BE2C (cell line): ENCODE measurements around the gene ZNF423.

Source experiments
- DNase-seq: peaks from one replicate; pipeline ENCODE4 v3.0.0-alpha.2; 2020
- H3K27me3 ChIP-seq: fragments of 250-450 bp; sonication (Bioruptor Pico); 2 replicates; pipeline ENCODE4 v1.5.1; 2020; ENCODE audit warnings: mild to moderate bottlenecking
- H3K36me3 ChIP-seq: fragments of 250-450 bp; sonication (Bioruptor Pico); 2 replicates; pipeline ENCODE4 v1.5.1; 2020; ENCODE audit warnings: mild to moderate bottlenecking
- H3K4me1 ChIP-seq: fragments of 250-450 bp; sonication (Bioruptor Pico); 2 replicates; pipeline ENCODE4 v1.5.1; 2020
- H3K4me3 ChIP-seq: 2 replicates; pipeline ENCODE4 v1.5.1; 2011; ENCODE audit warnings: low read depth, low read length
- H3K9me3 ChIP-seq: fragments of 250-450 bp; sonication (Bioruptor Pico); 2 replicates; pipeline ENCODE4 v1.5.1; 2020
- TF ChIP-seq, protein P1 (sequence below): IDR thresholded peaks from 2 replicates; pipeline ENCODE4 v1.5.1; 2012; ENCODE audit warnings: mild to moderate bottlenecking, low read depth, low read length

Gene ZNF423

DNA sequence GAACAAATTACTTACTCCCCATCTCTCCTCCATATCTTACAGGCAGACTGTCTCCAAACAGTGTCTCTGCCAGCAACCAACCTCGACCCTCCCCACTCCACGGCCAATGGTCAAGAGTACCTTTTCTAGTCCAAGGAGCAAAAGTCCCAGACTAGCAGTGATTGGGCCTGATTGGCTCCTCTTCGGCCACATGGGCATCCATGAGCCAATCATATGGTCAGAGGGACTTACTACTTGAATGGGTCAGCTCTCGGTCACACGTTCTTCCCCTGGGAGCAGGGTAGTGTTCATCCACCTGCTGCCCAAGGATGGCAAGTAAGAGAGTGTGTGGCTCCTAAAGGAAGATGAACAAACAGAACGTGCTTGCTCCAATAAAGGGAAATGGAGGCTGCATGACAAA lies 397.7 kb downstream of the ZNF423 start:
- Histone ChIP-seq H3K27me3 (no peaks in the 10 kb centered on the region), H3K4me1 (no peaks in the 10 kb centered on the region), H3K36me3 (no peaks in the 10 kb centered on the region), H3K9me3 (peaks cover 4% of the 10 kb centered on the region; the same call in 1 of the 2 replicates), H3K4me3 (no peak overlapping the region)
- no peak for DNase-seq
- TF ChIP-seq, protein P1, sequence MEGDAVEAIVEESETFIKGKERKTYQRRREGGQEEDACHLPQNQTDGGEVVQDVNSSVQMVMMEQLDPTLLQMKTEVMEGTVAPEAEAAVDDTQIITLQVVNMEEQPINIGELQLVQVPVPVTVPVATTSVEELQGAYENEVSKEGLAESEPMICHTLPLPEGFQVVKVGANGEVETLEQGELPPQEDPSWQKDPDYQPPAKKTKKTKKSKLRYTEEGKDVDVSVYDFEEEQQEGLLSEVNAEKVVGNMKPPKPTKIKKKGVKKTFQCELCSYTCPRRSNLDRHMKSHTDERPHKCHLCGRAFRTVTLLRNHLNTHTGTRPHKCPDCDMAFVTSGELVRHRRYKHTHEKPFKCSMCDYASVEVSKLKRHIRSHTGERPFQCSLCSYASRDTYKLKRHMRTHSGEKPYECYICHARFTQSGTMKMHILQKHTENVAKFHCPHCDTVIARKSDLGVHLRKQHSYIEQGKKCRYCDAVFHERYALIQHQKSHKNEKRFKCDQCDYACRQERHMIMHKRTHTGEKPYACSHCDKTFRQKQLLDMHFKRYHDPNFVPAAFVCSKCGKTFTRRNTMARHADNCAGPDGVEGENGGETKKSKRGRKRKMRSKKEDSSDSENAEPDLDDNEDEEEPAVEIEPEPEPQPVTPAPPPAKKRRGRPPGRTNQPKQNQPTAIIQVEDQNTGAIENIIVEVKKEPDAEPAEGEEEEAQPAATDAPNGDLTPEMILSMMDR, result no peak

GRCh38 chr16:49457196-49457595 lies 398.7 kb downstream of the ZNF423 start:
- no peaks in the 10 kb centered on the region for H3K27me3 ChIP-seq
- H3K4me1 ChIP-seq, result no peaks in the 10 kb centered on the region
- peaks cover 4% of the 10 kb centered on the region; the same call in 1 of the 2 replicates for H3K9me3 ChIP-seq
- no peaks in the 10 kb centered on the region for H3K36me3 ChIP-seq
- TF ChIP-seq, protein P1, result no peak
- no peak for DNase-seq
- no peak overlapping the region for H3K4me3 ChIP-seq

GRCh38 chr16:49456763-49457162 lies 399.1 kb downstream of the ZNF423 start:
- DNase-seq, result no peak
- Histone ChIP-seq H3K4me3 (no peak overlapping the region), H3K4me1 (no peaks in the 10 kb centered on the region), H3K27me3 (no peaks in the 10 kb centered on the region), H3K9me3 (peaks cover 4% of the 10 kb centered on the region; the same call in 1 of the 2 replicates), H3K36me3 (no peaks in the 10 kb centered on the region)
- TF ChIP-seq, protein P1, result no peak

DNA sequence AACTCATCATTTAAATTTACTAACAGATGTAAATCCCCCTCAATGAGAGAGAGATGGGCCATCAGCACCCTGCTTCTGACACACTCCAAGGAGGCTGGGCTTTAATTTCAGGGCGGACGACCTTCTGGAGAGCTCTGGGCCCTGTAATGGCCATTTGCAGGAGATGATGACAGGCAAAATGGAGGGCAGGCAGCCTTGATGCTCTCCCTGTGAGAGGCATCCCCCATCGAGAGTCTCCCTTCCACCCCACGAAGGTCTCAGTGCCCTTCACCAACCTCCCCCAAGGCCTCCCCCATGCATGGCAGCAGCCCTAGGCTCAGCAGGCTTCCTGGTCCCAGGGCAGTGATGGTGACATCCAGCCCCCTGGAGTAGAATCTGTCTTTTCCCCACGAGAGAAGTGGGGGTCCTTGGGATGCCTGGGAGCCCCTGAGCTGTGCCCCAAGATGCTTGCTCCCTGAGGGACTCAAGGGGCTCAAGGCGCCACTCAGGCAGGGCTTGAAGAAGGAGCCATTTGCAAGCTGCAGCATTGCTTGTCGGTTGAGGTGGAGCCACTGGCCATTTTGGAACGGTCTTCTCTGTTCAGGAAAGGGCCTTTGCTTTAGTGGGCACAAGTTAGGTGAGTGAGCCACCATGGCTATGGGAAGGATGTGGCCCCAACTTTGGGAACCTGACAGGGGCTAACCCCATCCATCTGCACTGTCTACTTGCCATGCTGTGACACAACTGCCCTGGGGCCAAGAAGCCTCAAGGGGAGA lies 399.7 kb downstream of the ZNF423 start:
- no peak for DNase-seq
- Histone ChIP-seq H3K27me3 (no peaks in the 10 kb centered on the region), H3K9me3 (peaks cover 4% of the 10 kb centered on the region; the same call in 1 of the 2 replicates), H3K4me1 (no peaks in the 10 kb centered on the region), H3K36me3 (no peaks in the 10 kb centered on the region), H3K4me3 (no peak overlapping the region)
- TF ChIP-seq, protein P1, result no peak

- no peaks in the 10 kb centered on the region for H3K36me3 ChIP-seq
- no peaks in the 10 kb centered on the region for H3K27me3 ChIP-seq
- H3K9me3 ChIP-seq, result peaks cover 4% of the 10 kb centered on the region; the same call in 1 of the 2 replicates
- no peak for DNase-seq
- no peak overlapping the region for H3K4me3 ChIP-seq
- TF ChIP-seq, protein P1, result no peak
- H3K4me1 ChIP-seq, result no peaks in the 10 kb centered on the region
Observed at GRCh38 chr16:49455181-49455990, 400.5 kb downstream of the ZNF423 start.
